KOPT-K1 (cell line): ENCODE data around the gene RBM42.
A peak's percentile ranks its signal among the peaks of the same experiment; 100 is the strongest.
"Not testable (repeated sequence)": the region's sequence is repeated elsewhere in the genome, so short reads cannot be mapped to it uniquely, and the experiment has no call there.

Experiments
- H3K27ac ChIP-seq: fragments of 200-600 bp; sonication (generic); 2 replicates; pipeline ENCODE4 v1.5.1; 2016; ENCODE audit warnings: antibody characterized with exemption, mild to moderate bottlenecking, low read depth, low read length; ENCODE audit not compliant: poor library complexity, severe bottlenecking
- H3K36me3 ChIP-seq: fragments of 200-600 bp; sonication (generic); 2 replicates; pipeline ENCODE4 v1.5.1; 2017; ENCODE audit warnings: antibody characterized with exemption, mild to moderate bottlenecking, low read length, moderate library complexity; ENCODE audit not compliant: insufficient read depth
- H3K9me3 ChIP-seq: fragments of 200-600 bp; sonication (generic); 2 replicates; pipeline ENCODE4 v1.5.1; 2017; ENCODE audit warnings: antibody characterized with exemption, low read length, mild to moderate bottlenecking; ENCODE audit not compliant: insufficient read depth, poor library complexity, severe bottlenecking

Gene RBM42

GRCh38 chr19:35639321-35639639, 10.4 kb downstream of the RBM42 start:
- no peaks in the 10 kb centered on the region for H3K9me3 ChIP-seq
- no peak overlapping the region for H3K27ac ChIP-seq
- H3K36me3 ChIP-seq: peaks cover 42% of the 10 kb centered on the region

GRCh38 chr19:35639863-35640262, 11.0 kb downstream of the RBM42 start:
- H3K36me3 ChIP-seq: peaks cover 36% of the 10 kb centered on the region
- H3K9me3 ChIP-seq: no peaks in the 10 kb centered on the region
- H3K27ac ChIP-seq: no peak overlapping the region

GRCh38 chr19:35641515-35642151, 12.8 kb downstream of the RBM42 start, which contains the start of gene ETV2:
Gene ETV2 (plus strand): TSS chr19:35641745. CDS start chr19:35642461, 716 bp downstream.
- Histone ChIP-seq H3K36me3 (peaks cover 19% of the 10 kb centered on the region), H3K27ac (peak within 1 kb of the TSS; percentile 24), H3K9me3 (no peaks in the 10 kb centered on the region)

GRCh38 chr19:35642312-35642711, 13.5 kb downstream of the RBM42 start:
- Histone ChIP-seq H3K36me3 (peaks cover 12% of the 10 kb centered on the region), H3K9me3 (no peaks in the 10 kb centered on the region), H3K27ac (no peak overlapping the region)

GRCh38 chr19:35642798-35643254, 14.0 kb downstream of the RBM42 start:
- no peaks in the 10 kb centered on the region for H3K9me3 ChIP-seq
- peak overlapping the region; percentile 76 for H3K27ac ChIP-seq

GRCh38 chr19:35643255-35644205, 14.7 kb downstream of the RBM42 start:
- Histone ChIP-seq H3K27ac (peak overlapping the region; percentile 76), H3K36me3 (peaks cover under 1% of the 10 kb centered on the region; the same call in 1 of the 2 replicates), H3K9me3 (no peaks in the 10 kb centered on the region)

More at GRCh38 chr19:35642798-35643254, 14.0 kb downstream of the RBM42 start:
- peaks cover 7% of the 10 kb centered on the region for H3K36me3 ChIP-seq

GRCh38 chr19:35644206-35644986, 15.6 kb downstream of the RBM42 start:
- Histone ChIP-seq H3K36me3 (no peaks in the 10 kb centered on the region), H3K27ac (peak overlapping the region; percentile 76), H3K9me3 (no peaks in the 10 kb centered on the region)

- H3K27ac ChIP-seq: peak overlapping the region; percentile 76
- H3K36me3 ChIP-seq: peaks cover 7% of the 10 kb centered on the region; the same call in 1 of the 2 replicates
- no peaks in the 10 kb centered on the region for H3K9me3 ChIP-seq
These were observed 16.3 kb downstream of the RBM42 start for GRCh38 chr19:35644987-35645679.

- no peak overlapping the region for H3K27ac ChIP-seq
These were observed 17.1 kb downstream of the RBM42 start for GRCh38 chr19:35645680-35646511.

GRCh38 chr19:35648017-35648961, 19.5 kb downstream of the RBM42 start, which contains the start of gene COX6B1:
Gene COX6B1 (plus strand): TSS chr19:35648323. CDS start chr19:35651244, 2,921 bp downstream.
- H3K27ac ChIP-seq: peak within 1 kb of the TSS; percentile 73
- H3K9me3 ChIP-seq: no peaks in the 10 kb centered on the region
- H3K36me3 ChIP-seq: peaks cover 28% of the 10 kb centered on the region; the same call in 1 of the 2 replicates

More at GRCh38 chr19:35645680-35646511, 17.1 kb downstream of the RBM42 start:
- H3K9me3 ChIP-seq: no peaks in the 10 kb centered on the region
- peaks cover 14% of the 10 kb centered on the region; the same call in 1 of the 2 replicates for H3K36me3 ChIP-seq

GRCh38 chr19:35650581-35650980, 21.7 kb downstream of the RBM42 start:
- H3K36me3 ChIP-seq: peaks cover 48% of the 10 kb centered on the region
- H3K9me3 ChIP-seq: no peaks in the 10 kb centered on the region
- no peak overlapping the region for H3K27ac ChIP-seq

GRCh38 chr19:35654828-35655227, 26.0 kb downstream of the RBM42 start:
- H3K27ac ChIP-seq, H3K9me3 ChIP-seq: not testable (repeated sequence)
- H3K36me3 ChIP-seq: peaks cover 85% of the 10 kb centered on the region

GRCh38 chr19:35655600-35655999, 26.8 kb downstream of the RBM42 start:
- Histone ChIP-seq H3K9me3 (no peaks in the 10 kb centered on the region), H3K27ac (no peak overlapping the region), H3K36me3 (peaks cover 85% of the 10 kb centered on the region)
